GM23248 (cell line): Measurements from ENCODE around the gene ABLIM1.

Experiments used
- EZH2 ChIP-seq: fragments of 200-600 bp; sonication (generic); IDR thresholded peaks from 2 replicates; pipeline ENCODE4 v1.6.1; 2018; ENCODE audit warnings: antibody characterized with exemption, mild to moderate bottlenecking; ENCODE audit not compliant: insufficient read depth, poor library complexity, severe bottlenecking
- EZH2phosphoT487 ChIP-seq: fragments of 200-600 bp; sonication (generic); IDR thresholded peaks from 2 replicates; pipeline ENCODE4 v1.6.1; 2018; ENCODE audit warnings: antibody characterized with exemption, moderate library complexity, mild to moderate bottlenecking, low read depth; ENCODE audit not compliant: insufficient read depth

DNA sequence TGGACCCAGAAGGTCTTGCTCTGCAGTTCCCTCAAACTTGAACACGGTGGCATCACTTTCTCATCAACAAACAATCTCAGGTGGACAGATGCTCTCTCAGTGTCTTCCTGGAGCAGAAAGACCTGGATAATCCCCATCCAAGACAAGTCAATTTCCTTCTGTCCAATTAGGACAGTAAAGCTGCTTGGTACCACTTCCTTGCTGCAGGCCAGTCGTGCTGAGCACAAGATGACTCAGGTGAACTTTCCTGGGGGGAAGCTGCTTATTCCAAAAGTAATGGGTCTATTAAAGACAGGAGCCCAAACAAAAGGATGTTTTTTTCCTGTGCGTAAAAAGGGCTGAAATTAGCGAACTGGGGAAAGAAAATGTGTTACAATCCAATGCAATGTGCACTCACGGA lies 146.2 kb downstream of the ABLIM1 start:
- TF ChIP-seq EZH2 (no peak), EZH2phosphoT487 (no peak)
